K562 (cell line): ENCODE data around the gene OR9A4. TPM values are rescaled to one million over a fixed set of nuclear protein-coding genes. Genes with fewer than 3 reads are reported as not detected.

Experiments
- CBX2 ChIP-seq: fragments of 200-600 bp; sonication (generic); IDR thresholded peaks from one replicate; pipeline ENCODE4 v1.6.1; 2012; ENCODE audit warnings: mild to moderate bottlenecking, low read length, inconsistent platforms; ENCODE audit not compliant: insufficient read depth, poor library complexity, severe bottlenecking
- ILF3 ChIP-seq: fragments of 450-650 bp; IDR thresholded peaks from 2 replicates; pipeline ENCODE4 v1.6.1; 2018; ENCODE audit warnings: antibody characterized with exemption, mild to moderate bottlenecking, moderate library complexity, borderline replicate concordance
- MTF1 ChIP-seq: fragments of 250-450 bp; sonication (Bioruptor Pico); IDR thresholded peaks from 2 replicates; pipeline ENCODE4 v1.9.0; 2021; ENCODE audit warnings: moderate library complexity, mild to moderate bottlenecking, inconsistent platforms, borderline replicate concordance
- NRF1 ChIP-seq, 2 experiments: fragments of 450-650 bp; IDR thresholded peaks in 1 of 2; conservative IDR thresholded peaks in 1 of 2; 2 replicates each; pipeline ENCODE4 v1.6.1; 2014; ENCODE audit warnings: mild to moderate bottlenecking in 2 of 2
- PRMT5 ChIP-seq: sonication (generic); formaldehyde crosslinking; IDR thresholded peaks from 2 replicates; pipeline ENCODE4 v1.5.0; 2020; ENCODE audit warnings: missing genetic modification reagents
- RBM39 ChIP-seq: fragments of 200-400 bp; formaldehyde crosslinking; optimal IDR thresholded peaks from 2 replicates; pipeline ENCODE3; 2018; ENCODE audit warnings: low read depth, low read length
- TAF15 ChIP-seq: fragments of 200-400 bp; formaldehyde crosslinking; IDR thresholded peaks from 2 replicates; pipeline ENCODE4 v1.6.1; 2017; ENCODE audit warnings: mild to moderate bottlenecking, low read depth, low read length, moderate library complexity
- ZFP30 ChIP-seq: fragments of 250-450 bp; sonication (Bioruptor Pico); IDR thresholded peaks from 2 replicates; pipeline ENCODE4 v1.8.0; 2022; ENCODE audit warnings: moderate library complexity, mild to moderate bottlenecking, inconsistent platforms, borderline replicate concordance
- ZKSCAN1 ChIP-seq: fragments of 150-350 bp; IDR thresholded peaks from 2 replicates; pipeline ENCODE4 v1.6.1; 2016; ENCODE audit warnings: low read depth, low read length
- polyA plus RNA-seq, 8 experiments: library from polyadenylated mRNA; depleted of rRNA in 4 of 8; stranded (reverse) in 5 of 8; unstranded in 3 of 8; fragments of >200 nt; fragmentation: Nextera tagmentation in 2 of 8; fragmentation: Illumina TruSeq in 1 of 8; extraction: Ambion mirVana in 2 of 8; extraction: Trizol in 1 of 8; gene quantifications; 2 replicates each; pipeline versions ENCODE4 v1.2.1 to v1.2.3, GENCODE V29; 2011 to 2014; ENCODE audit warnings: inconsistent platforms in 1 of 8, missing spikeins in 1 of 8
- total RNA-seq, 7 experiments: library from RNA; depleted of rRNA in 6 of 7; stranded (reverse); fragments of >200 nt in 6 of 7; fragmentation: Illumina TruSeq in 2 of 7; extraction: Trizol in 2 of 7; gene quantifications; 2 replicates each; pipeline versions ENCODE4 v1.2.1 to v1.2.3, GENCODE V29; 2011 to 2021; ENCODE audit warnings: low replicate concordance in 1 of 7
- TF ChIP-seq, protein P1 (sequence below), 2 experiments: fragments of 450-650 bp in 1 of 2; IDR thresholded peaks; 2 replicates each; pipeline ENCODE4 v1.6.1; 2011 to 2017; ENCODE audit warnings: low read depth in 2 of 2, antibody characterized with exemption in 1 of 2, borderline replicate concordance in 1 of 2, low read length in 1 of 2, mild to moderate bottlenecking in 1 of 2, mixed read lengths in 1 of 2; ENCODE audit not compliant: control insufficient read depth in 1 of 2

Gene OR9A4
- total and polyA plus RNA-seq, 9 of the 15 experiments (the other 6 are each of a cell fraction or from before 2014, with no cell fraction given) = not detected

DNA sequence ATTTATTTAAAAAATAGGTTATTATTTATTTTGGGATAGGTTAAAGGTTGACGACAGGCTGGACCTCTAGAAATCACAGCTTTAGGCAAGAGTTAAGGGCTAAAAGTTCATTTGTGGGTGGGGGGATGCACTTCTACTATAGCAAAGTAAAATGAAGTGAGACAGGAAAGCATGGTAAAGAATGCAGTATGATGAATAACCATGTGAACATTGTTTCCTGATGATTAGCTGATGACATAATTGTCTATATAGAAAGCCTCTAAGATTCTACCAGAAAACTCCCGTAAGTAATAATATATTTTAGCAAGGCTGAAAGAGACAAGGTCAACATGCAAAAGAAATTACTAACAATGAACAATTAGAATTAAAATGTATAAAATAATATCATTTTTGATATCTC lies 49.2 kb upstream of the OR9A4 start (continued):
- TF ChIP-seq, protein P1, sequence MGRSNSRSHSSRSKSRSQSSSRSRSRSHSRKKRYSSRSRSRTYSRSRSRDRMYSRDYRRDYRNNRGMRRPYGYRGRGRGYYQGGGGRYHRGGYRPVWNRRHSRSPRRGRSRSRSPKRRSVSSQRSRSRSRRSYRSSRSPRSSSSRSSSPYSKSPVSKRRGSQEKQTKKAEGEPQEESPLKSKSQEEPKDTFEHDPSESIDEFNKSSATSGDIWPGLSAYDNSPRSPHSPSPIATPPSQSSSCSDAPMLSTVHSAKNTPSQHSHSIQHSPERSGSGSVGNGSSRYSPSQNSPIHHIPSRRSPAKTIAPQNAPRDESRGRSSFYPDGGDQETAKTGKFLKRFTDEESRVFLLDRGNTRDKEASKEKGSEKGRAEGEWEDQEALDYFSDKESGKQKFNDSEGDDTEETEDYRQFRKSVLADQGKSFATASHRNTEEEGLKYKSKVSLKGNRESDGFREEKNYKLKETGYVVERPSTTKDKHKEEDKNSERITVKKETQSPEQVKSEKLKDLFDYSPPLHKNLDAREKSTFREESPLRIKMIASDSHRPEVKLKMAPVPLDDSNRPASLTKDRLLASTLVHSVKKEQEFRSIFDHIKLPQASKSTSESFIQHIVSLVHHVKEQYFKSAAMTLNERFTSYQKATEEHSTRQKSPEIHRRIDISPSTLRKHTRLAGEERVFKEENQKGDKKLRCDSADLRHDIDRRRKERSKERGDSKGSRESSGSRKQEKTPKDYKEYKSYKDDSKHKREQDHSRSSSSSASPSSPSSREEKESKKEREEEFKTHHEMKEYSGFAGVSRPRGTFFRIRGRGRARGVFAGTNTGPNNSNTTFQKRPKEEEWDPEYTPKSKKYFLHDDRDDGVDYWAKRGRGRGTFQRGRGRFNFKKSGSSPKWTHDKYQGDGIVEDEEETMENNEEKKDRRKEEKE (IDR thresholded peaks at IDR 0.05; ENCODE audit: borderline replicate concordance in 1 of 2, control insufficient read depth in 1 of 2, low read depth in 2 of 2, low read length in 1 of 2) = no peak
- TF ChIP-seq NRF1 (conservative IDR thresholded peaks at IDR 0.05 in 1 of 2, IDR thresholded peaks at IDR 0.05 in 1 of 2) = no peak
- no peak for TF ChIP-seq MTF1 (CRISPR knock-in tag)
- no peak for TF ChIP-seq ILF3
- no peak for TF ChIP-seq ZKSCAN1
- no peak for TF ChIP-seq TAF15
- TF ChIP-seq PRMT5 = no peak
- TF ChIP-seq CBX2 = no peak
- TF ChIP-seq ZFP30 = no peak
- TF ChIP-seq RBM39 = no peak
